GM21529 (cell line): ENCODE measurements around the gene WNT3A.

Experiments used
- ATAC-seq: cut with Tn5 transposase; IDR thresholded peaks from one replicate; pipeline ENCODE4 v1.9.1; 2021; ENCODE audit not compliant: unreplicated experiment

The WNT3A gene

GRCh38 chr1:228047183-228047466, 40.3 kb downstream of the WNT3A start:
- ATAC-seq, result no peak

DNA sequence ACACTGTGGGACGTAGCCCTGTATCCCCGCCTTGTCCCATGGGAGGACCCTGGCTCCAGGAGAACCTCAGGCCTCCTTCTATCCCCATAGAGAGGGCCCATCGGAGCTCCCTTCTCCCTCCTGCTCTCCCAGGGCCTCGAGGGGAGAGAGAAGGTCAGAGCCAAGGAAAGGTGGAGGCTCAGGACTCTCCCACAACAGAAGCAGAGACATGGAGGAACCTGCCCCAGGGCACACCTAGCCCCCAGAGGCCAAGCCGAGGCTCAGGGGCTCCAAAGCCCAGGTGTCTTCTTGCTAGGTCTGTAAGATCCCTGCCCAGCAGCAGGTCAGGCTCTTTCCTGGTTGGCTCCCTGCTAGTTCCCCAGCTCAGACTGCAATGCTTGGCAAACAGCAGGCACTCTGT, 41.3 kb downstream of the WNT3A start:
- no peak for ATAC-seq

- no peak for ATAC-seq
Observed at GRCh38 chr1:228048659-228049298, 42.0 kb downstream of the WNT3A start.

- ATAC-seq, result no peak
Observed at GRCh38 chr1:228050571-228051231, 43.9 kb downstream of the WNT3A start.

DNA sequence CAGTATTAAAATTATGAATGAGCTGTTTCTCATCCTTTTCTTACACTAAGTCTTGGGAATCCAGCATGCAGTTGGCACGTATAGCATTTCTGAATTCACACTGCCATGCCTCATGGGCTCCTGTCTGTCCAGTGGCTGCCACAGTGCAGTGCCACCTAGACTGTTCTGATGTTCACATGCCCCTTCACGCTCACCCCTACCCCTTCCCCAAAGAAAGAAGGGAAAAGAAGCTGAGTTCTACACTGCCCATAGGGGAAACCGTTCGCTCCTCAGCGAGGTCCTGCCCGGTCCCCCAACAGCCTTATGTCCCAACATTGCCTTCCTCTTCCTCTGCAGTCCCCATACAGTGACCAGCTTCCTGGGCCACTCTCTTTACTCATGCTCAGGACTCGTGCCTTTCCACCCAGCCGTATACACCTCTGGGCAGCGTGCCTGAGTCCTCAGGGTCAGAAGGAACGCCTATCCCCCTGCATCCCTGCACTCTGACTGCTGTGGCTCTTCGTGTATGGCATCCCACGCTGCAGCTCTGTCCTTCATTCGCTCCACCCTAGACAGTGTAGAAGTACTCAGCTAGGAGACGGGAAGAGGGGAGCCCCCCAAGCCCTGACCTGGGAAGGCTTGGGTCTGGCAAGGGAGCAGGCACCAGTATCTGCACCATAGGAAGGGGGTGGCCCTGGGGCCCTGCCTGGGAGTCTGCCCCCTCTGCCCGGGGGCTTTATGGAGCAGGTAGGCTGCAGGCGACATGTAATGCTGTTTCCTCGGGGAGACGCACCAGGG, 51.6 kb downstream of the WNT3A start:
- no peak for ATAC-seq

DNA sequence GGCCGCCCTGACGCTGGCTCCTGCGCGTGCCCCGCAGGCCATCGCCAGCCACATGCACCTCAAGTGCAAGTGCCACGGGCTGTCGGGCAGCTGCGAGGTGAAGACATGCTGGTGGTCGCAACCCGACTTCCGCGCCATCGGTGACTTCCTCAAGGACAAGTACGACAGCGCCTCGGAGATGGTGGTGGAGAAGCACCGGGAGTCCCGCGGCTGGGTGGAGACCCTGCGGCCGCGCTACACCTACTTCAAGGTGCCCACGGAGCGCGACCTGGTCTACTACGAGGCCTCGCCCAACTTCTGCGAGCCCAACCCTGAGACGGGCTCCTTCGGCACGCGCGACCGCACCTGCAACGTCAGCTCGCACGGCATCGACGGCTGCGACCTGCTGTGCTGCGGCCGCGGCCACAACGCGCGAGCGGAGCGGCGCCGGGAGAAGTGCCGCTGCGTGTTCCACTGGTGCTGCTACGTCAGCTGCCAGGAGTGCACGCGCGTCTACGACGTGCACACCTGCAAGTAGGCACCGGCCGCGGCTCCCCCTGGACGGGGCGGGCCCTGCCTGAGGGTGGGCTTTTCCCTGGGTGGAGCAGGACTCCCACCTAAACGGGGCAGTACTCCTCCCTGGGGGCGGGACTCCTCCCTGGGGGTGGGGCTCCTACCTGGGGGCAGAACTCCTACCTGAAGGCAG, 52.3 kb downstream of the WNT3A start:
- peak; percentile 12 for ATAC-seq

DNA sequence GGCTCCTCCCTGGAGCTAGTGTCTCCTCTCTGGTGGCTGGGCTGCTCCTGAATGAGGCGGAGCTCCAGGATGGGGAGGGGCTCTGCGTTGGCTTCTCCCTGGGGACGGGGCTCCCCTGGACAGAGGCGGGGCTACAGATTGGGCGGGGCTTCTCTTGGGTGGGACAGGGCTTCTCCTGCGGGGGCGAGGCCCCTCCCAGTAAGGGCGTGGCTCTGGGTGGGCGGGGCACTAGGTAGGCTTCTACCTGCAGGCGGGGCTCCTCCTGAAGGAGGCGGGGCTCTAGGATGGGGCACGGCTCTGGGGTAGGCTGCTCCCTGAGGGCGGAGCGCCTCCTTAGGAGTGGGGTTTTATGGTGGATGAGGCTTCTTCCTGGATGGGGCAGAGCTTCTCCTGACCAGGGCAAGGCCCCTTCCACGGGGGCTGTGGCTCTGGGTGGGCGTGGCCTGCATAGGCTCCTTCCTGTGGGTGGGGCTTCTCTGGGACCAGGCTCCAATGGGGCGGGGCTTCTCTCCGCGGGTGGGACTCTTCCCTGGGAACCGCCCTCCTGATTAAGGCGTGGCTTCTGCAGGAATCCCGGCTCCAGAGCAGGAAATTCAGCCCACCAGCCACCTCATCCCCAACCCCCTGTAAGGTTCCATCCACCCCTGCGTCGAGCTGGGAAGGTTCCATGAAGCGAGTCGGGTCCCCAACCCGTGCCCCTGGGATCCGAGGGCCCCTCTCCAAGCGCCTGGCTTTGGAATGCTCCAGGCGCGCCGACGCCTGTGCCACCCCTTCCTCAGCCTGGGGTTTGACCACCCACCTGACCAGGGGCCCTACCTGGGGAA, 53.0 kb downstream of the WNT3A start:
- ATAC-seq, result peak; percentile 43

GRCh38 chr1:228060458-228061190, 53.8 kb downstream of the WNT3A start:
- no peak for ATAC-seq

GRCh38 chr1:228061411-228062084, 54.8 kb downstream of the WNT3A start:
- no peak for ATAC-seq

DNA sequence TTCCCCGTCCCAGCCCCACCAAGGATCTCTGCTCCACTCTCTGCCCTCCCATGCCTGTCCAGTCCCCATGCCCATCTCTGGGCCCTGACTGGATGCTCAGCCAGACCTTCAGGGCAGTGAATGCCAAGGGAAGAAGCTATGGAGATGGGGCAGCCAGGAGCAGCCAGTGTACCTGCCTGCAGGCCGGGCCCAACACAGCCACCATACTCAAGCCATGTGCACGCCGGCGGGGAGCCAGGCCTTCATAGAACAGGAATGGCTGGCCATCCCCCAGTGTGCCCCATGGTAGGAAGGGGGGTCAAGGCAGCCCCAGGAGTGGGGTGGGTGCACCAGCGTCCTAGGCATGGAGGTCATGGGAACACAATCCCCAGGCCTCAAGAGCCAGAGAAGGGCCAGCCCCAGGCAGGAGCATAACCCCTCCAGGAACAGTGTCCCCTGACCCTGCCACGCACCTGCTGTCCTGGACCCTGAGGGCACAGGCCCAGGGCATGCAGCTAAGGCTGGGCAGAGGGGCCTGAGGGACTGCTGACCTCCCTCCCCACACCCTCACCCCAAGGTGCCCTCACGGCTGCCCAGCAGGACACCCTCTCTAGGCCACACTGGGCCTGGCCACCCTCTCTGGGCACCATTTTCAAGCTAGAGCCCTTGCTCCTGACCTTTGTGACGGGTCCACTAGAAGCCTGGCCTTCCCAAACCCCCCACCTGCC, 55.4 kb downstream of the WNT3A start:
- ATAC-seq, result no peak

DNA sequence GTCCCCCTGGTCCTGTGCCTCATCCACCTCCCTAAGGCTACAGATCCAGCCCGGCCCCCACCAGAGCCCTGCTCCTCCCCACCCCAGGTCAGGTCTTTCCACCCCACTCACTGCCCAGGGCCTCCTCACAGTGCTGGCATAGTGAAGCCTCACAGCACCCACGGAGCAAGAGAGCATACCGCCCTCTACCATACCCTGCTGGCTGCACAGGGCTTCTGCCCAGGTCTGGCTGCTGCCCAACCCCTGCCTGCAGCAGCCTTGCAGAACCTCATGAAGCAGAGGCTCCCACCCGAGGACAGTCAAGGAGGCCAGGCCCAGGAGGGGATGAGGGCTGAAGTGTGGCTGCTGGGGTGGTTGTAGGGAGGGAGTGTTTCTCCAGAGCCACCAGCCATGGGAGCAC, 56.0 kb downstream of the WNT3A start:
- ATAC-seq, result no peak

DNA sequence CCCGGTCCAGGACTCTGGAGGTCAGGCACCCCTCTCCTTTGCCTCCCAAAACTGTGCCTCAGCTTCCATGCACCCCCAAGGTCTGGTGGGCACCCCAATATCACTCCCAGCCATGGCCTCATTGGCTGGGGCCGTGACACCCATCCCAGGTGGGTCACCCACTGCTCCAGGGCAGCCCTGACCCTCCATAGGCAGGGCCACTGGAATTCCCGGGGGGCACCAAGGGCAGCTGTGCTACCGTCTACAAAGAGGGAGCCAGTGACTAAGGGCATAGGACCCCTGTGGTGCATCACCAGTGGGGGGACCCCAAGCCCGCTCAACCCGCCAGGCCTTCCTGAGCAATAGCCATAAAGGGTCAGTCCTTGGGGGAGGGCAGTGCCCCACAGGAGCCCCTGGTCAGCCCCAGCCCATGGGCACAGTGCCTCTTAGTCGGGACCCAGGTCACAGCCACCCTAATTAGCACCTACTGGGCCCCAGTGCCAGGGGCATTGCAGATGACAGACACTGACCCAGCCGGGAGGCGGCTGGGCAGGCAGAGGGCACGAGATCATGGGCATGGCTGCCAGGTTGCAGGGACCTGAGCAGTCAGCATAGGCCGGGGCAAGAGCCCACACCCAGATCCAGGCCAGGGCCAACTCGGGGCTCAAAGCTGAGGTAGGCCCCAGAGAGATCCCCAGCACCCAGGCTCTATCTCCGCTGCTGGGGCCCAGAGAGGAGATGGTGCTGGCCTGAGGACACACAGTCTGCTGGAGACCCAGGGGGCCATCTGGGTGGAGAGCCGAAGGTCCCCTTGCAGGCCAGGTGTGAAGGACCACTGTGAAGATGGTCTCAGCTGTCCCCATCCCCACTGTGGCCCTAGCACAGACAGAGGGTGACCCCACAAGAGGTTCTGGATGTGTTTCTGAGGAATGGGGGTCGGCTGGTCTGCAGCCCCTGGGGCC, 56.7 kb downstream of the WNT3A start:
- ATAC-seq, result no peak

- no peak for ATAC-seq
Observed at GRCh38 chr1:228064296-228064695, 57.5 kb downstream of the WNT3A start.

DNA sequence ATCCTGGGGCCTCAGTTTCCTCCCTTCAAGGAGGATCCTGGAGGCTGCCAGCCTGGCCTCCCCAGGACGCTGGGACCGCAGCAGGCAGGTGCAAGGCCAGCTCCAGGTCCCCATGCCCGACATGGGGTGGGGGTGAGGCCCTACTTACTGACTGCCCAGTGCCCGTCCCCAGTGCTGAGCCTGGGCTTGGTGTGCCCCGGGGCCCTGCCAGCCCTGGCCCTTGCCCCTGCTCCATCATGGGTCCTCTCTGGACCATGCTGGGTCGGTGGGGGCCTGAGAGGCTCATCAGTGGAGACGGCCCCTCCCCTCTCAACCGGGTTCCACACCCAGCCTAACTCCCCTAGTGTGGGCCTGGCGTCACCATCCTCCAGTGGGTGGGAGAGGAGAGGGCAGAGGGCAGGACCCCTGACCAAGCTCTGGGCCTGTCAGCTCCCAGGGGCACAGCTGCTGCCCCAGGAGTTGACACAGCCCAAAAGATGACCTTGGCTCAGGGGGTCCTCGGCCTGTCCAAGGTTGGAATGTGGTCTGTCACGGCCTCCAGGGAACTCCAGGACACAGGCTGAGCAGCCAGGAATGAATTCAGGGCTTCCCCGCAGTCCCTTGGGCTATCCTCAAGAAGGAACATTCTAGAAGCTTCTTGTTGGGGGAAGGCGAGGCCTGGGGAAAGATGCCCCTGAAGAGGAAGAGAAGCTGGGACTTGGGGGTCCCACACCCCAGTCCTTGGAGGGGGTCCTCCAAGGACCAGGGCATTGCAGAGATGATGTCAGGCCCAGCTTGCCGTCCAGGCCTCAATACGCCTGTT, 58.1 kb downstream of the WNT3A start:
- ATAC-seq, result no peak

- no peak for ATAC-seq
Observed at GRCh38 chr1:228065543-228066347, 58.9 kb downstream of the WNT3A start.

DNA sequence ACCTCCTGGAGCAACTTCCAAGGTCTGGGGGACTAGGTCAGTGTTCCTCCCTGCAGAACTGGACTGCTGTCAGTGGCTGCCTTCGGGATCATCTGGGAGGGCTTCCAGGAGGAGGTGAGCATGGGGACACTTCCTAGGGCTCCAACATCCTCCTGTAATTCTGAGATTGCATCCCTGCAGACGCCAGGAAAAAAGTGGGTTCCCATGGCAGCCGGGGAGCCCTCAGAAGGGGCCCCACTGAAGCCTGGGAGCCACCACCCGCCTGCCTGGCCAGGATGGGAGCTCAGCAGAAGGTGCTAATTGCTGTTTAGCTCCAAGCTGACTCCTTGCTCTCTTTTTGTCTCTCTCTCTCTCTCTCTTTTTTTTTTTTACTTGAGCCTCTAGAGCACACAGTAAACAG, 59.6 kb downstream of the WNT3A start:
- no peak for ATAC-seq
